AG10803 (cell line): ENCODE results near the gene KCNH1.
"Not testable (repeated sequence)": the region's sequence is repeated elsewhere in the genome, so short reads cannot be mapped to it uniquely, and the experiment has no call there.

Experiments
- DNase-seq: peaks from one replicate; pipeline ENCODE4 v3.0.0; 2010; ENCODE audit warnings: low read depth
- H3K4me3 ChIP-seq: 2 replicates; pipeline ENCODE4 v1.5.1; 2011; ENCODE audit warnings: mild to moderate bottlenecking, low read length, control low read depth
- CTCF ChIP-seq: conservative IDR thresholded peaks from 2 replicates; pipeline ENCODE4 v1.5.1; 2011; ENCODE audit warnings: mild to moderate bottlenecking, low read length, control low read depth, inconsistent platforms

Gene KCNH1

GRCh38 chr1:210662291-210663050 lies 471.5 kb downstream of the KCNH1 start:
- TF ChIP-seq CTCF = no peak
- DNase-seq = no peak
- no peak overlapping the region for H3K4me3 ChIP-seq

GRCh38 chr1:210661520-210661919 lies 472.4 kb downstream of the KCNH1 start:
- not testable (repeated sequence) for DNase-seq

GRCh38 chr1:210657806-210658205 lies 476.1 kb downstream of the KCNH1 start:
- H3K4me3 ChIP-seq = no peak overlapping the region
- DNase-seq = no peak
- TF ChIP-seq CTCF = no peak

More at GRCh38 chr1:210661520-210661919, 472.4 kb downstream of the KCNH1 start:
- H3K4me3 ChIP-seq = not testable (repeated sequence)

DNA sequence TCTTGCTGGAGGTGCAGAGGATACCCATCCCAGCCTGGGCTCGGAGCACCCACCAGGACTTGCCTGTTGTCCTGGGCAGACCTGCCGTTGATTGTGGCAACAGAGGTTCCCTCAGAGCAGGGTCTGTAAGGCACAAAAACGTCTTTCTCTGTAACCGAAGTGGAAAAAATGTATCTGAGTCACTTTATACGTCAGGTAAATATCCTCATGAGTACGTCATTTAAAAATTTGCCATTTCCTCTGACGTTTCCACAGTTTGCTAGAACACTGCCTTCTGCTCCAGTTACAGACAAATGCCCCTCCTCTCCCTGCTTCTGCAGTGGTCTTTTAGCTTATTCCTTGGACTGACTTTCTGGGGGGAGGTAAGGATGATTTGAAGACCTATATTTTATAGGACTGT lies 478.4 kb downstream of the KCNH1 start:
- no peak for DNase-seq
- no peak overlapping the region for H3K4me3 ChIP-seq
- no peak for TF ChIP-seq CTCF

- no peak overlapping the region for H3K4me3 ChIP-seq
- no peak for DNase-seq
- no peak for TF ChIP-seq CTCF
These were observed 479.6 kb downstream of the KCNH1 start for GRCh38 chr1:210654176-210654981.

DNA sequence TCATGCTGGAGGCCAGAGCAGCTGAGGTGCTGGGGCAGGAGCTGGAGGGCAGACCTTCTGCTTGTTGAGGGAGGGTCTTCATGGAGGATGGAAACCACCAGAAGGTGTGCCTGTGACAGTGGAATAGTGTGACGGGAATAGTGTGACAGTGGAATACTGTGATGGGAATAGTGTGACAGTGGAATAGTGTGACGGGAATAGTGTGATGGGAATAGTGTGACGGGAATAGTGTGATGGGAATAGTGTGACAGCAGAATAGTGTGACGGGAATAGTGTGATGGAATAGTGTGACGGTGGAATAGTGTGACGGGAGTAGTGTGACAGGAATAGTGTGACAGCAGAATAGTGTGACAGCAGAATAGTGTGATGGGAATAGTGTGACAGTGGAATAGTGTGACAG lies 480.2 kb downstream of the KCNH1 start:
- no peak for TF ChIP-seq CTCF
- DNase-seq = no peak
- no peak overlapping the region for H3K4me3 ChIP-seq

DNA sequence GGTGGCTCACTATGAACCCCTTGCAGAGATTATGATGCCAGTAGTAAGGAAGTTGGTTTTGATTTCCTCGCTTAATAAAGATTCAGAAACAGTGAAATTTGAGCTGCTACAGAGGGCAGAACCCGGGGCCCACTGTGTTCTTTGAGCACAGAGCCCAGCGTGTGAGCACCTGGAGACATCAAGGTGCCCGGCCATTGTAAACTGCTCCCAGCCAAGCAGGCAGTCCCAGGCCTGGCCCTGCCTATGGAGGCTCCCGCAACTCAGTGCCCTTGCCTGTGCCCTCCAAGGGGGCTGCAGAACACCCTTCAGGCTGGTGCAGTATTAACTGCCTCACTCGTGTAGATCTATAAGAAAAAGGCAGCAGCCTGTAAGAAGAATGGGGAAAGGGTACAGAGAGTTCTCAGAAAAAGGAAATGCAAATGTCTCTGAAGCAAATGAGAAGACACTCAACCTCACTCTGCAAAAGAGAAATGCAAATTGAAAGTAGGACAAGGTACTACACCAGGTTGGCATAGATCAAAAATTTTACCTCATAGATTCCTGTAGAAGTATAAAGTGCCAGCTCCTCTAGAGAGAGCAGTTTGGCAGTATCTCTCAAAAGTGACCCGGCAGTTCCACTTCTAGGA lies 481.5 kb downstream of the KCNH1 start:
- no peak overlapping the region for H3K4me3 ChIP-seq
- no peak for TF ChIP-seq CTCF
- DNase-seq = no peak
